G401 (cell line): Measurements from ENCODE around the gene NPPB. TPM values are rescaled to one million over a fixed set of nuclear protein-coding genes. Genes with fewer than 3 reads are reported as not detected.

Experiments used
- DNase-seq: peaks from one replicate; pipeline ENCODE4 v3.0.0-alpha.2; 2015; ENCODE audit warnings: low spot score
- in situ Hi-C: cut with HindIII; loops from 2 replicates; pipeline ENCODE4 v1.10.0; 2016; ENCODE audit warnings: low sequenced_read_pairs, mixed read lengths
- total RNA-seq: library from RNA; depleted of rRNA; stranded (reverse); fragments of >200 nt; shearing (Covaris generic); gene quantifications from 2 replicates; pipeline ENCODE4 v1.2.3, GENCODE V29; 2014

NPPB gene
- total RNA-seq, 1 experiment from 2014 or later, result not detected

DNA sequence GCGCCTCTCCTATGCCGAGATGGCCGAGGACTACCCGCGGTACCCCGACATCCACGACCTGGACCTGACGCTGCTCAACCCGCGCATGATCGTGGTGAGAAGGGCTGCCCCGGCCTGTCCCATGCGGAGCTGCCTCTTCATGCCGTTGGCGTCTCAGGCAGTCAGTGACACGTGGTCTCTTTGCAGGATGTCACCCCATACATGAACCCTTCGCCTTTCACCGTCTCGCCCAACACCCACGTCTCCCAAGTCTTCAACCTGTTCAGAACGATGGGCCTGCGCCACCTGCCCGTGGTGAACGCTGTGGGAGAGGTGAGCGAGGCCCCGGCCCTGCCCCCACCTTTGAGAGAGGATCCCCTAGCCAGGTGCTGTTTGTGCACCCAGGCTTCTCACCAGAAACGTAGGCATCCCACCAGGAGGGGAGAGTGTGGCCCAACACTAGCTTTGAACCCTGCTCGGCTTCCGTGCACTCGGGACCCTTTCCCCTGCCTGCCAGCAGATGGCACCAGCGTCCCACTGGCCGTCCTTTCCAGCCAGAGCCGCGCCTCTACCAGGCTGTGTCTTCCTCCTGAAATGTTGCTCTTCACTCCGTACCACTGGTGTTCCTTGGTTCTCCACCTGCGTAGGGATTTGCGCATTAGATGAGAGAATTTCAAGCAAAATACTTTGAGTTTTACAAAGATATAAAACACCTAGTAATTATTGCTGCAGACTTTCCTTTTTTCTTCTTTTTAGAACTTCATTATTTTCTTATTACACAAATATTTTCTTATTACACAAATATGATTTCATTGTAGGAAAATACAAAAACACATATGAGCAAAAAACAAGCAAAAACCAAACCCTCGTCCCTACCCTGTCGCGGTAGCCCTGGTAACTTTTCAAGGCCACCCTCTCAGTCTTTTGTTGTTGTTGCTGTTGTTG, 20.1 kb downstream of the NPPB start:
- in situ Hi-C loops, result no loop called here
- peak; percentile 76 for DNase-seq

DNA sequence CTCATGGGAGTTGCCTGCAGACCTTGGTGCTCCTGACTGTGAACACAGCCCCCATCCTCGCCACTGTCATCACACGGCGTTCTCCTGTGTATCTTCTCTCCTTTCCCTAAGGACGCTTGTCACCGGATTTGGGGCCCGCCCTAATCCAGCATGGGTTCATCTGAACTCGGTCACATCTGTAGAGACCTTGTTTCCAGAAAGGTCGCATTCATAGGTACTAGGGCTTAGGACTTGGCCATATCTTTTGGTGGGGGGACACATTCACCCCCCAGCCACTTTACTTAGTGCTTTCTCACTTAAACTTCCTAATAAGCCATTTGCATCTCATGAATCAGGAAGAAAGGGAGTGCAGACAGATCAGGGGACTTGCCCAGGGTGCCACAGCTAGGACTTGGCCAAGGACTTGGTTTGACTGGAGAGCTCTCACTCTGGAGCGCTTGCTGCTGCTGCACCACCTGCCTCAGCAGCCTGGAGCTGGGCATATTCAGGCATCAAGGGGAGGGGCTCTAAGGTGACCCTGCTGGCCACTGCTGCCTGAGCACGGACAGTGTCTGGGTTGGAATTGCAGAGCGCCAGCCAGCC, 20.9 kb downstream of the NPPB start:
- DNase-seq, result no peak
- in situ Hi-C loops, result no loop called here

DNA sequence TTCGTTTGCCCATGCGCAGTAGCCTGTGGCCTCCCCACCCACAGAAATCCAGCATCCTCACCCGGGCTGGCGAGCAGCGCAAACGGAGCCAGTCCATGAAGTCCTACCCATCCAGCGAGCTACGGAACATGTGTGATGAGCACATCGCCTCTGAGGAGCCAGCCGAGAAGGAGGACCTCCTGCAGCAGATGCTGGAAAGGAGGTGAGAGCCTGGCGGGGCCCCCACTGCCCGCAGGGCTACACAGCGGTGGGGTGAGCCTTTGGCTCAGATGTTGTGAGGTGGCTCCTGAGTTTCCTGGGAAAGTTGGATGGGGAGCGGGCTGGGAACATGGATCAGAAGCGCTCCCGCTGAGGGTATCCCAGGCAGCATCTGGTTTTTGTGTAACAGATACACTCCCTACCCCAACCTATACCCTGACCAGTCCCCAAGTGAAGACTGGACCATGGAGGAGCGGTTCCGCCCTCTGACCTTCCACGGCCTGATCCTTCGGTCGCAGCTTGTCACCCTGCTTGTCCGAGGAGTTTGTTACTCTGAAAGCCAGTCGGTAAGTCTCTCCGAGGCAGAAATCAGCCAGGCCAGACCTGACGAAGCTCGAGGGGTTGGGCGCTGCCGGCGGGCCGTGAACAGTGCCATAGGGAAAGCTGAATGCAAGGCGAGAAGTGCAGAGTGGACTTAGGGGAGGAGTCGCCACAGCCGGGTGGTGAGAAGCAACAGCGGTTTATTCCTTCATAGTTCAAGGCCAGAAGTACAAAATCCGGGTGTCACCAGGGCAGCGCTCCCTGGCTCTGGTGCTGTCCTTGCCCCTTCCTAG, 21.6 kb downstream of the NPPB start:
- DNase-seq, result no peak
- in situ Hi-C loops, result no loop called here

DNA sequence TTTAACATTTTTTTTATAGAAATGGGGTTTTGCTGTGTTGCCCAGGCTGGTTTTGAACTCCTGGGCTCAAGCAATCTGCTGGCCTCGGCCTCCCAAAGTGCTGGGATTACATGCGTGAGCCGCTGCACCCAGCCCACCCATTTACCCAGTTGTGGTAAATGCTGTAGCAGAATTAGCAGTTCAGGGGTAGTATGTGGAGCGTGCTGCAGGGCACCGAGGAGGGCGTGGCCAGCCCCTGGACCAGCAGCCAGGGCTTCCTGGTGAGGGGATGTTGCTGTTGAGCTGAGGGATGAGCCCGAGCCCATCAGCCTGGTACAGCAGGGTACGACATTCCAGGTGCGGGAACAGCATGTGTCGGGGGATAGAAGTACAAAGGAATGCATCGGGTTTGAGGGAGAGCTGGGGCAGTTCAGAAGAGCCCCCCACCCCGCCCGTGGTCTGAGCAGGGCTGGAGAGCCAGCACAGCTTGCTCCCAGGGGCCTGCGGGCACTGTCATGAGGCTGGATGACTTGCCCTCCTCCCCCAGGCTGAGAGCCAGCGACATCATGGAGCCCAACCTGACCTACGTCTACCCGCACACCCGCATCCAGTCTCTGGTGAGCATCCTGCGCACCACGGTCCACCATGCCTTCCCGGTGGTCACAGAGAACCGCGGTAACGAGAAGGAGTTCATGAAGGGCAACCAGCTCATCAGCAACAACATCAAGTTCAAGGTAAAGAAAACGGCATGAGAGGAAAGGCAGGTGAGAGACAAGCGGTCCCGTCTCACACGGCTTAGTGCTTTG, 23.1 kb downstream of the NPPB start:
- in situ Hi-C loops, result no loop called here
- DNase-seq, result no peak

DNA sequence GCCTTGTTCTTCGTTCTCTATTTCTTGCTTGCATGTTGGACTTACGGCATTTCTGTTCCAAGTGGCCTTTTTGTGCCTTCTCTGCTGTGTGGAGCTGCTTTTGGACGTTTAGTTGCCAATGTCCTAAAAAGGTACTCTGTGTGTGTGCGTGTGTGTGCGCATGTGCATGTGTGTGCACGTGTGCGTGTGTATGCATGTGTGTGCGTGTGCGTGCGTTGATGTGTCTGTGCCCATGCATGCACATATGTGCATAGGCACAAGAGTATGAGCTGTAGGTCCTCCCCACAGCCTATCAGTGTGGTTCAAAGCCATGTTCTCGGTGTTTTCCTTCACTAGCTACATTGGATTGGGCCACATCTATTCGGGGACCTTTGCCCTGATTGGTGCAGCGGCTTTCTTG, 24.8 kb downstream of the NPPB start:
- DNase-seq, result no peak
- in situ Hi-C loops, result no loop called here

DNA sequence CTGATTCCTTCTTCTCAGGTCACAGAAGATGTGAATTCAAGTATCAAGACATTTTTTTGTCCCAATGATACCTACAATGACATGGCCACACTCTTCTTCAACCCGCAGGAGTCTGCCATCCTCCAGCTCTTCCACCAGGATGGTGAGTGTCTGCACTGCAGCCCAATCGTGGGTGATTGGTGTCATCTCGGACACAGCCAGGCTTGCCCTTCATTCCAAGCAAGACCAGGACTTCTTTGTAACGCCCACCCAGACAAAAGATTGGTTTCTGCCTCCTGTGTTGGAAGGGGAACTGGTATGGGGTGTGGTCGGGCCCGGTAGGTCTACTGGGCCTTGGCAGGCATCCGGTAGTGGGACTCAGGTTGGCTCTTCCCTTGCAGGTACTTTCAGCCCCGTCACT, 25.2 kb downstream of the NPPB start:
- DNase-seq, result no peak
- in situ Hi-C loops, result no loop called here

DNA sequence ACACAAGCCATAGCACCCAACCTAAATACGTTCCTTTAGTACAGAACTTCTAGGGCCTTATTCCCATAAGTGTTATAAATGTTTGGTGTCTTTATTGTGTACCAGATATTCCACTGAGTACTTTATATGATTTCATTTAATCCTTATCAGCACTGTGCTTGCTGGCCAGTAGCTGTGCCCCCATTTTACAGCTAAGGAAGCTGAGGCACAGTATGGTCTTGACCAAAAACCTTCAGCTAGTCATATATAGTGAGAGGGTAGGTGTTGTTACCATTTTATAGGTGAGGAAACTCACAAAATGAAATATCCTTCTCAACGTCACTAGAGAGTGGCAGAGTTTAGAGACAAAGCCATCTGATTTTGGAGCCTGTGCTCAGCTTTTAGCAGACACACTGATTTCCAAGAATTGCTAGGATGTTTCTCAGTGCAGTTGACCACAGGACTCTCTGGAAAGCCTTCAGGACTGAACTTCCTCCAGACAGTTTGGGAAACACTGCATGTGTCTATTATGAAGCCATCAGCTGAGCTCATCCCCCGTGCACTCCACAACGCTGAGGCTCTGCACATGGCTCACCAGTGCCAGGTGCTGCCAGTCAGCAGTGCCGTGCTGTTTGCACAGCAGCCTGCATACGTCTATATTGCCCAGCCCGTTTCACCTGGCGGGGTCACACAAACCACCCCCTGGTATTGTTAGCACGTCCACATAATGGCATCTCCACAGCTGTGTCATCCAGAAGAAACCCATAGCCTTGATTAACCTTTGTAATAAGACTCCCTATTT, 26.6 kb downstream of the NPPB start:
- no peak for DNase-seq
- in situ Hi-C loops, result no loop called here

DNA sequence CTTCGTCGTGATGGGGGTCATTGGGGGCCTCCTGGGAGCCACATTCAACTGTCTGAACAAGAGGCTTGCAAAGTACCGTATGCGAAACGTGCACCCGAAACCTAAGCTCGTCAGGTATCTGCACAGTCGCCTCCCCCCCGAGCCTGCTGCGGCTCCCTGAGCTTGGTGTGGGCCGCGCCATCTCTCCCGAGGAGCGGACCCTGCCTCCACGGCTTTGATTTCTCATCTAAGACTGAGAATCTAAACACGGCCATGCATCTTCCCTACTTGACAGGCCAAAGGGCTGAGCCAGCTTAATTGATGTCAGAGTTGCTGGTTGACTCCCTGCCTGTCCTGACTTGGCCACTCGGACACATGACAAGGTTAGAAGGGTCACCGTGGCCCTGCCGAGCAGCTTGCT, 30.2 kb downstream of the NPPB start:
- no peak for DNase-seq
- in situ Hi-C loops, result no loop called here

DNA sequence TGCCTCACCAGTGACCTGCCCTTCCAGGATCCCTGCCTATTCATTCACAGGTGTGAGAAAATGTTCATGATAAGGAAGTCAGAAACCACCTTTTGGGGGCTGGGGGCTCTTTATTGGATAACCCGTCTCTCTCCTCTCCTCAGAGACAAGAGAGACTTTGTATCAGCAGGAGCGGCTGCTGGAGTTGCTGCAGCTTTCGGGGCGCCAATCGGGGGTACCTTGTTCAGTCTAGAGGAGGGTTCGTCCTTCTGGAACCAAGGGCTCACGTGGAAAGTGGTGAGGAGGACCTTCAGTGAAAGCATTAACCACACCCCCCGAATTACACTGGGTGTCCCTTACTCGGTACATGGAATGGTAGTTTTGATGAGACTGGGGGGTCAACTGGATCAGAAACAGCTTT, 31.8 kb downstream of the NPPB start:
- in situ Hi-C loops, result no loop called here
- no peak for DNase-seq

DNA sequence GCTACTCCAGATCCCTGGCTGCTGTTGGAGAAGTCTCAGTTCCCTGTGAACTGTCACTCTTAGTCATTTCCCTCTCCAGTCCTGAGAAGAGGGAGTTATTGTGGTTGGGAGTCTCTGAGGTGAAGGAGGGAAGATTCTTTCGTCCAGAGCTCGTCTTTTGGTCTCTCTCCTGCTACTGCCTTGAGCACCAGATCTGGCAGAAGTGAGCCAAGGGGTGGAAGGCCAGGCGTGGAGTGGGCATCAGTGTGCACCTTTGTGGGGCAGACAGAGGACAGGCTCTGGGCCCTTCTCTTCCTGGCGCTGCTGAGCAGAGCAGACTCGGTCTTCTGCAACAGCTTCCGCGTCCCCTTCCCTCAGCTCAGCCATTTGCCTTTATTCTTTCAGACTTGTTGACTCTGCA, 33.6 kb downstream of the NPPB start:
- no peak for DNase-seq
- in situ Hi-C loops, result no loop called here

DNA sequence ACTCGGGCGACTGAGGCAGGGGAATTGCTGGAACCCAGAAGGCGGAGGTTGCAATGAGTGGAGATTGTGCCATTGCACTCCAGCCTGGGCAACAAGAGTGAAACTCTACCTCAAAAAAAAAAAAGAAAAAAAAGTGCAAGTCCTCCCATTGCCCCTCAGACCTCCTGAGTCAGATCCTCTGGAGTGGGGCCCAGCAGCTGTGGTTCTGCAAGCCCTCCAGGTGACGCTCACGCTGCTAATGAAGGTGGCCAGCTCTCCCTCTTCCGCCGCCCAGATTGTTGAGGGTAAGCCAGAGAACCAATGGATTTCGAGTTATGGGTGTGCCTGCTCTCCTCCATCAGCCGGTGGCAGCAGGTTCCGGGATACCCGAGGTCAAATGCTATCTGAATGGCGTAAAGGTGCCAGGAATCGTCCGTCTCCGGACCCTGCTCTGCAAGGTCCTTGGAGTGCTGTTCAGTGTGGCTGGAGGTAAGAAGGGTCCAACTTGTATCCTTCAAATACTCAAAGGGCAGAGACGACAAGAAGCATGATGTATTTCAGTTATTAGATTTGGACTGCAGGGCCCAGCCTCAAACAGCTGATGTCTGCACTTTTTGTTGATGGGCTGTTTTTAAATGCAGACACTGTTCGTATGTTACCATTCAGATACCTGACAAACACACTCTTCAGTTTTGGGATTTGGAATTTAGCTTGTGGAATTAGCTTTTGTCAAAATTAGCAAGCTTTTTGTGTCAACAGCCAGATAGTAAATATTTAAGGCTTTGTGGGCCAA, 35.2 kb downstream of the NPPB start:
- in situ Hi-C loops, result no loop called here
- DNase-seq, result no peak

DNA sequence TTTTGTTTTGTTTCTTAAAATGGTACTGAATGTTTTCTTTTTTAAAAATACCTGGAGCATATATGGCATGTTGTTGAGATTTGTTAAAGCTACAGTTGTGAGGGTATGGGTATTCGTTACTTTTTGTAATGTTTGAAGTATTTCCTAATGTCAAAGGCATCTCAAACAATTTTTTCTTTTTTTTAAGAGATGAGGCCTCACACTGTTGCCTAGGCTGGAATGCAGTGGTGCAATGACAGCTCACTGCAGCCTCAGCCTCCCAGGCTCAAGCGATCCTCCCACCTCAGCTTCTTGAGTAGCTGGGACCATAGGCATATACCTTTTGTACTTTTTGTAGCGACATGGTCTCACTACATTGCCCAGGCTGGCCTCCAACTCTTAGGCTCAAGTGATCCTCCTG, 36.7 kb downstream of the NPPB start:
- in situ Hi-C loops, result no loop called here
- no peak for DNase-seq

DNA sequence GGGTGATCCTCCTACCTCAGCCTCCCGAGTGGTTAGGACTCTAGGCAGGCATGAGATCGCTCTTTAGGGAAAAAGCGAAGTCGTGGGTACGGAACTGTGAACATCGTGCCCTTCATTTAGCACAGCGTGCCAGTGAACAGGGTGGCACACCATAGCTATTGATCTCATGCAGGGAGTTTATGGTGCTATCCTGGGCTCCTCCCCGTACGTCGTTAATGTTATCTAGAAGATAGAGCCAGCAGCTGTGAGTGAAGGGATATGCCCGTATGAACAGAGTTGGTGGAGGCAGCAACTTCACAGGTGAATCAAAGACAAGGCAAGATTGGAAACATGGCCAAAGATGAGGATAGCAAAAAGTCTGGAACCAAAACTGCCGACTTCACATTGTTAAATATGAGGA, 41.6 kb downstream of the NPPB start:
- in situ Hi-C loops, result loop anchor here (10.0 kb wide), 1 partner anchor 48 kb away; no protein-coding TSS in a partner anchor
- DNase-seq, result no peak

DNA sequence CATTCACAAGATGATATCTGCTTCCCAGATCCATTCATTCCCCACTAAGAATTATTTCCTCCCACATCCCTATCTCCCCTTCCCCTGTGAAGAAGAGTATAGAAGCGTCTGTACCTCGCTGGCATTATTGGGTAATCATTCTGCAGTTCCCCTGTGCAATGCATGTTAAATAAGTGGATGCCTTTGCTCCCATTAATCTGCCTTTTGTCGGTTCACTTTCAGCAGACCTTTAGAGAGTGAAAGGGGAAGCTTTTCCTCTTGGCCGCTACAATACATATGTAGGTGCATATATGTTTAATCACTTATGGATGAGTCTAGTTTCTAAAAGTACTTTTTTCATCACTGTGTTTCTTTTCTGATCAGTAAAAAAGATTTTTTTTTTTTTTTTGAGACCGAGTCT, 45.7 kb downstream of the NPPB start:
- in situ Hi-C loops, result loop anchor here (10.0 kb wide), 1 partner anchor 52 kb away; no protein-coding TSS in a partner anchor
- DNase-seq, result no peak
